ENCODE data around the gene ARMC5.
"Not testable (repeated sequence)": the region's sequence is repeated elsewhere in the genome, so short reads cannot be mapped to it uniquely, and the experiment has no call there.

Gene ARMC5, protein sequence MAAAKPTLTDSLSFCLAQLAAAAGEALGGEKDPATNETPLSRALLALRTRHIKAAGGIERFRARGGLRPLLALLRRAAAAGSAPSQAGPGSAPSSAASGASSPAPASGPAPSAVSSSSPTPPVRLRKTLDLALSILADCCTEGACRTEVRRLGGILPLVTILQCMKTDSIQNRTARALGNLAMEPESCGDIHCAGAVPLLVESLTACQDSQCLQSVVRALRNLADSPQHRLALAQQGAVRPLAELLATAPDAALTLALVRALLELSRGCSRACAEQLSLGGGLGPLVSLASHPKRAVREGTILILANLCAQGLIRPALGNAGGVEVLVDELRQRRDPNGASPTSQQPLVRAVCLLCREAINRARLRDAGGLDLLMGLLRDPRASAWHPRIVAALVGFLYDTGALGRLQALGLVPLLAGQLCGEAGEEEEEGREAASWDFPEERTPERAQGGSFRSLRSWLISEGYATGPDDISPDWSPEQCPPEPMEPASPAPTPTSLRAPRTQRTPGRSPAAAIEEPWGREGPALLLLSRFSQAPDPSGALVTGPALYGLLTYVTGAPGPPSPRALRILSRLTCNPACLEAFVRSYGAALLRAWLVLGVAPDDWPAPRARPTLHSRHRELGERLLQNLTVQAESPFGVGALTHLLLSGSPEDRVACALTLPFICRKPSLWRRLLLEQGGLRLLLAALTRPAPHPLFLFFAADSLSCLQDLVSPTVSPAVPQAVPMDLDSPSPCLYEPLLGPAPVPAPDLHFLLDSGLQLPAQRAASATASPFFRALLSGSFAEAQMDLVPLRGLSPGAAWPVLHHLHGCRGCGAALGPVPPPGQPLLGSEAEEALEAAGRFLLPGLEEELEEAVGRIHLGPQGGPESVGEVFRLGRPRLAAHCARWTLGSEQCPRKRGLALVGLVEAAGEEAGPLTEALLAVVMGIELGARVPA
- total RNA-seq, result 22.9 to 34.5 reads per million in 2 donors

DNA sequence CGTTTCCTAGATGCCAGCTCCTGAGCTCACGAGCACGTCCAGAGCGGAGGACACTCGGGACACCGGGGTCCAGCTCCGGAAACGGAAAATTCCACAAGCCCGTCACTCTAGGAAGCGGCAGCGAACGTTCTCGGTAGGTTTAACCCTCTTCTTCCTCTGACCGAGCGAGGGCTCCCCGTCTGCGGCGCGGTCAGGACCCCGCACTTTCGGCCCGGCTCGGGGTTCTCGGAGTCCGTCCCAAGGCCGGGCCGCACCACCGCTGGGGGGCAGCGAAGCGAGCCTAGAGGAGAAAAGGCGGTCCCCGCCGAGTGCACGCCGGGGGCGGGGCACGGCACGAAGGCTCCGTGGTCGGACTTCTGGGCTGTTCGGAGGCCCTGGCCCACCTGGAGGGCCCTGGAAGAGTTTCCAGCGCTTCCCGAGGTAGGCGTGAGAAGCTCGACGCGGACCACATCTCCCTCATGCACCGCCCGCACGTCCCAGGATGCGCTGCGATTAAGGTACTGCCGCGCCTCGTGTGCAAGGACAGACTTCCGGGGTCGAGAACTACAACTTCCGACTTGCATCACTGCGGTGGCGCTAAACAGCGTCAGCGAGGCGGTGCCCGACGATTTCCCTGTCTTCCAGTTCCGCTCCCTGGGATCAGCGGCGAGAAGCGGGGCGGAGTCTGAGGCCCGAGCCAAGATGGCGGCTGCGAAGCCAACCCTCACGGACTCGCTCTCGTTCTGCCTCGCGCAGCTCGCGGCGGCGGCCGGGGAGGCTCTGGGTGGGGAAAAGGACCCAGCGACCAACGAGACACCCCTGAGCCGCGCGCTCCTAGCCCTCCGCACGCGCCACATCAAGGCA is at the start of gene ARMC5:
Gene ARMC5 (plus strand): TSS at position 658 of the 843 bp plus-strand sequence. CDS start 24 bp downstream, at position 682.
- DNase-seq, result peak; percentile 93

DNA sequence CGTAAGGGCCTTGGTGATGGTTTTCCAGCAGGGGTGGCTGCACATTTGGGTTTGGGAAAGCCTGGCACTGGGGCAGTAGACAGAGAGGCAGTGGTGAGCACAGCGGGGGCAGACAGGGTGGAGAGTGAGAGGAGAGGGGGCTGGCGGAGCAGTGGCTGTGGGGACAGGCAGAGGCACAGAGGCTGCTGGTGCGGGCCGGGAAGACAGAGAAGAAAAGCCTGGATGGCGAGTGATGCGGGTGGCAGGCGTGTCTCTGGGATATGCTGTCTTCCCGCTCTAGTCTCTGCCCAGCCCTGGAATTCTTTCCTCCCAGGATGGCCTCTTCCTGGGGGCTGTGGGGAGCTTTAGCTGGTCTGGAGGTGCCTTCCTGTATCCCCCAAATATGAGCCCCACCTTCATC is 49.2 kb upstream of the ARMC5 start:
- DNase-seq, result no peak

DNA sequence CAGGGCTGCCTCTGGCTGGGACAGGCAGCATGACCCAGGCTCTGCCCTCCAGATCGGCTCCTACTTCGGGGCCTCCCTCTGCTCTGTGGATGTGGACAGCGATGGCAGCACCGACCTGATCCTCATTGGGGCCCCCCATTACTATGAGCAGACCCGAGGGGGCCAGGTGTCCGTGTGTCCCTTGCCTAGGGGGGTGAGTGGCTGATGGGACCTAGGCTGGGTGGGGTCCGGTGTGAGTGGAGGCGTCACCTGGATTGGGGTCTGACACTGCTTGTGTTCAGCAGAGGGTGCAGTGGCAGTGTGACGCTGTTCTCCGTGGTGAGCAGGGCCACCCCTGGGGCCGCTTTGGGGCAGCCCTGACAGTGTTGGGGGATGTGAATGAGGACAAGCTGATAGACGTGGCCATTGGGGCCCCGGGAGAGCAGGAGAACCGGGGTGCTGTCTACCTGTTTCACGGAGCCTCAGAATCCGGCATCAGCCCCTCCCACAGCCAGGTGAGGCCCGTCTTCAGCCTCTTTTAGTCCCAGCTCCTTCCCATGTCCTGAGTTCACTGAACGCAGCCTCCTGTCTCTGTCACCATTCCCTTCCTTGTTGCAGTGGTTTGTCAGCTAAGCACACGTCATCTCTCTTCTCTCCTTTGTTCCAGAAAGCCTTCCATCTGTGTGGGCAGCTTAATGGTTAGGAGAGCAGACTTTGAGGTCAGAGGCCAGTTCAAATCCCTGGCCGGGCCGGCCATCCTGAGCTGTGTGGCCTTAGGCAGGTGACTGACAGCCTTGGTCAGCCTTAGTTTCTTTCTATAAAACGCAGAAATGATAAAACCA is 48.1 kb upstream of the ARMC5 start:
- DNase-seq, result no peak

DNA sequence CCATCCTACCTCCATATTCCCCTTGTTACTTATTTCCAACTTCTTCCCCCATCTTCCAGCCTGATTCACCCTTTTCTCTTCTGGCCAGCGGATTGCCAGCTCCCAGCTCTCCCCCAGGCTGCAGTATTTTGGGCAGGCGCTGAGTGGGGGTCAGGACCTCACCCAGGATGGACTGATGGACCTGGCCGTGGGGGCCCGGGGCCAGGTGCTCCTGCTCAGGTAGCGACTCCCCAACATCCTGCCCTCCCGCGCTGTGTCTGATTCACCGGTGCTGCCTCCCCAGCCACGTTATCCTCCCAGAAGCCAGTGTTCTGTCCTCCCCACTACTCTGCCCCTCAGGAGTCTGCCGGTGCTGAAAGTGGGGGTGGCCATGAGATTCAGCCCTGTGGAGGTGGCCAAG is 46.6 kb upstream of the ARMC5 start:
- DNase-seq, result no peak

DNA sequence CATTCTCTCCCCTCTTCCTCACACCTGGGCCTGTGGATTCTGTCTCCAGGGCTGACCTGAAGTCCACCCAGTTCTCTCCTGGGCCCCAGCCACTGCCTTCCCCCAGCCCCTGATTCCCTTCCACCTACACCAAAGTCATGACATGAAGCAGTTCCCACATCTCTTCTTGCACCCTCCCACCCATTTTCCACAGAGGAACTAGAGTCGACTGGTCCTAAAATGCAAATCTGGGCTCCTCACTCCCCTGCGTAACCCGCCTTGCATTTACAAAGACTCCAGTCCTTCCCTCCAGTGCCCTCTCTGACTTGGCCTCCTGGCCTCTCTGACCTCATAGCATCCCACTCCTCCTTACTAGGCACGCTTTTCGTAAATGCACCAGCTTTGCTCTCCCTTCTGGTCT is 45.9 kb upstream of the ARMC5 start:
- no peak for DNase-seq

DNA sequence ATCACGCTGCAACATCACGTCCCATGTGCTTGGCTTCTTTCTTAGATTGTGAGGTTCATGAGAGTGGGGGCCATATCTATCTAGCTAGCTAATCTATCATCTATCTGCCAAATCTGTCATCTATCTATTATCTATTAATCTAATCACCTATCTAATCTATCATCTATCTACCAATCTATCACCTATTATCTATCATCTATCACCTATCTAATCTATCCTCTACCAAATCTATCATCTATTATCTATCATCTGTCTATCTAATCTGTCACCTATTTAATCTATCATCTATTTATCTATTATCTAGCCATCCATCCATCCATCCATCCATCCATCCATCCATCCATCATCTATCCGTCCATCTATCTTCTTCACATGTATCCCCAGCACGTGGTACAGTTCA is 45.4 kb upstream of the ARMC5 start:
- DNase-seq, result no peak

DNA sequence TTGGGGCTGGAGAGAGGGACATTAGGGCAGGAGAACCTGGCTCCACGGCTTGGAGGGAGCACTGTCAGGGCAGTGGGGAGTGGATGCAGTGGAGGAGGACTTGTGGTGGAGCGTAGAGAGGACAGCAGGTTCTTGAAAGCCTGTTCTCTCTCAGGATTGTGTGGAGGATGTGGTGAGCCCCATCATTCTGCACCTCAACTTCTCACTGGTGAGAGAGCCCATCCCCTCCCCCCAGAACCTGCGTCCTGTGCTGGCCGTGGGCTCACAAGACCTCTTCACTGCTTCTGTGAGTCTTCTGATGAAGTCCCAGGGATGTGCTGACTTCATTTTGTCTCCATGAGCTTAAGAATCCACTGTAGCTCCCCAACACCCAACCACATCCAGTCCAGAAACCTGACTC is 44.6 kb upstream of the ARMC5 start:
- DNase-seq, result no peak

DNA sequence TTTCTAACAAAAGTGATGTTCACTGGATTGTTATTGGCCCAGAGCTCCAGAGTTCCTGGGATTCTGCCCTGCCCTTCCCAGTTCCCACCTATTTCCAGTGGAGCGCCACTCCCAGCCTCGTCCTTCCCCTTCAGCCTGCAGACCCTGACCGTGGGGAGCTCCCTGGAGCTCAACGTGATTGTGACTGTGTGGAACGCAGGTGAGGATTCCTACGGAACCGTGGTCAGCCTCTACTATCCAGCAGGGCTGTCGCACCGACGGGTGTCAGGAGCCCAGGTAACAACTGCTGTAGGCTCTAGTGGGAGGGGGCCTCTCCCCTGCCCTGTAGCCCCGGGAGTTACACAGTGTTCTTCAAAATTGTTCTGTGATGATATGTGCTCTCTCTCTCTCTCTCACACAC is 42.9 kb upstream of the ARMC5 start:
- no peak for DNase-seq

DNA sequence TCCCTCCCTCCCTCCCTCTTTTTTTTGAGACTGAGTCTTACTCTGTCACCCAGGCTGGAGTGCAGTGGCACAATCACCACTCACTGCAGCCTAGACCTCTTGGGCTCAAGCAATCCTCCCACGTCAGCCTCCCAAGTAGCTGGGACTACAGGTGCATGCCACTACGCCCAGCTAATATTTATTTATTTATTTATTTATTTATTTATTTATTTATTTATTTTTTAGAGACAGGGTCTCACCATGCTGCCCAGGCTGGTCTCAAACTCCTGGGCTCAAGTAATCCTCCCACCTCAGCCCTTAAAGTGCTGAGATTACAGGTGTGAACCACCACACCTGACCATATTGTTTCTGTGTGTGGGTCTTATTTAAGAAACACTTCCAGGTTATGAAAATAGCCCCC is 42.3 kb upstream of the ARMC5 start:
- DNase-seq, result not testable (repeated sequence)

DNA sequence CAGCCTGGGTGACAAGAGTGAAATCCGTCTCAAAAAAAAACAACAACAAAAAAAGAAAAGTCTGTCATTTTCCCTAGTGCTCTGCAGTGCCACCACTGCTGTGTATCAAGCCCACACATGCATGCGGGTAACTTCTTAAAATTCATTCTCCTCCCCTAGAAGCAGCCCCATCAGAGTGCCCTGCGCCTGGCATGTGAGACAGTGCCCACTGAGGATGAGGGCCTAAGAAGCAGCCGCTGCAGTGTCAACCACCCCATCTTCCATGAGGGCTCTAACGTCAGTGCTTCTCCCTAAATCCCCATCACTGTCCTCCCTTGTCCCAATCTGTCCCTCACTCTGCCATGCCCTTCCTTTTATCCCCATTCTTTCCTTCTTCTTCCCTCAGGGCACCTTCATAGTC is 41.4 kb upstream of the ARMC5 start:
- DNase-seq, result no peak

DNA sequence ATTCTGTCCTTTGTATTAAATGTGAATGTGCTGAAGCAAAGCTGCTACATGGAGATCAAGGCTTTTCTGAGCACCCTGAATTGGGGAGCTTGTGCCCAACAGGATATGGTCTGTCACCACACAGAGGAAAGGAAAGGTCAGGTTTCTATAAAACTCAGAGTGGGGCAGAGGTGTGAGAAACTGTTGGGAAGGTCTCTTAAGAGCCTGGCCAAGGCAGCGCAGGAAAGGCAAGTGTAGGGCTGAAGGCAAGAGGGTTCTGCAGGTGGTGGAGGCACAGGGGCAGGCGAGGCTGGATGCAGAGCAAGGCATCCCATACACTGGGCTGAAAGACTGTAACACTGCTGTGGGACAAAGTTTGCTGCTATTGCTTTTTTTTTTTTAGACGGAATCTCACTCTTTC is 39.3 kb upstream of the ARMC5 start:
- no peak for DNase-seq

DNA sequence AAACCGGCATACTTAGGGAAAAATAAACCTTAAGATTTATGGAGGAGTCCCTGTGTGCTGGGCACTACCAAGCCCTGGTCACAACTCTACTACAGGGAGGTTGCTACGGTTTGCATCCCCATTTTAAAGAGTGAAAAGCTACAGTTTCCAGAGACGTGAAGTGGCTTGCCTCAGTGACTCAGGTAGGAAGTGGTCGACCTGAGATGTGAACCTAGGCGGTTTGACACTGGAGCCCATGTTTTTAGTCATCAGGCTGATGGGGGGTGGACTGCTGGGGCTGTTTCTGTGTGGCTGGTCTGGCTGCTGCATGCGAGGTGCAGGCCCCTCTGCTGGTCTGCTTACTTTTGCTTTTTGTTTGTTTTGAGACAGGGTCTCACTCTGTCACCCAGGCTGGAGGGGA is 37.7 kb upstream of the ARMC5 start:
- no peak for DNase-seq

DNA sequence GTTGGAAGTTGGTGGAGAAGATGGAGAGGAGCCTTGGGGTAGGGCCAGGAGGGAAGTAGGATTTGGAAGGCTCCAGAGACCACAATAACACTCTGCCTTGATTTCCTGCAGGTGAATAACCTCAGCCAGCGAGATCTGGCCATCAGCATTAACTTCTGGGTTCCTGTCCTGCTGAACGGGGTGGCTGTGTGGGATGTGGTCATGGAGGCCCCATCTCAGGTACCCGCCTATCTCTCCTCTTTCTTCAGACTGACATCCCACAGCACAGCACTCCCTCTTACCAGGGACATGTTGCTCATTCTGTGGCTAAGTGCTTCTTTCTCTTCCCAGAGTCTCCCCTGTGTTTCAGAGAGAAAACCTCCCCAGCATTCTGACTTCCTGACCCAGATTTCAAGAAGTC is 36.1 kb upstream of the ARMC5 start:
- no peak for DNase-seq

DNA sequence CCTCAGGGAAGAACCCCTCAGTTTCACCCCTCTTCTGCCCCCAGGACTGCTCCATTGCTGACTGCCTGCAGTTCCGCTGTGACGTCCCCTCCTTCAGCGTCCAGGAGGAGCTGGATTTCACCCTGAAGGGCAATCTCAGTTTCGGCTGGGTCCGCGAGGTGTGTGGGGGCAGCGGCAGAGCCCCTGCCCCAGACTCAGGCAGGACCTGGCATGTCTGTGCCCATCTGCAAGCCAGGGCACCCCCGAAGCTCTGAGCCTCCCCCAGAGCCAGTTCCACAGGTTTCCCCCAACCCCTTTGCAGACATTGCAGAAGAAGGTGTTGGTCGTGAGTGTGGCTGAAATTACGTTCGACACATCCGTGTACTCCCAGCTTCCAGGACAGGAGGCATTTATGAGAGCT is 35.5 kb upstream of the ARMC5 start:
- no peak for DNase-seq

DNA sequence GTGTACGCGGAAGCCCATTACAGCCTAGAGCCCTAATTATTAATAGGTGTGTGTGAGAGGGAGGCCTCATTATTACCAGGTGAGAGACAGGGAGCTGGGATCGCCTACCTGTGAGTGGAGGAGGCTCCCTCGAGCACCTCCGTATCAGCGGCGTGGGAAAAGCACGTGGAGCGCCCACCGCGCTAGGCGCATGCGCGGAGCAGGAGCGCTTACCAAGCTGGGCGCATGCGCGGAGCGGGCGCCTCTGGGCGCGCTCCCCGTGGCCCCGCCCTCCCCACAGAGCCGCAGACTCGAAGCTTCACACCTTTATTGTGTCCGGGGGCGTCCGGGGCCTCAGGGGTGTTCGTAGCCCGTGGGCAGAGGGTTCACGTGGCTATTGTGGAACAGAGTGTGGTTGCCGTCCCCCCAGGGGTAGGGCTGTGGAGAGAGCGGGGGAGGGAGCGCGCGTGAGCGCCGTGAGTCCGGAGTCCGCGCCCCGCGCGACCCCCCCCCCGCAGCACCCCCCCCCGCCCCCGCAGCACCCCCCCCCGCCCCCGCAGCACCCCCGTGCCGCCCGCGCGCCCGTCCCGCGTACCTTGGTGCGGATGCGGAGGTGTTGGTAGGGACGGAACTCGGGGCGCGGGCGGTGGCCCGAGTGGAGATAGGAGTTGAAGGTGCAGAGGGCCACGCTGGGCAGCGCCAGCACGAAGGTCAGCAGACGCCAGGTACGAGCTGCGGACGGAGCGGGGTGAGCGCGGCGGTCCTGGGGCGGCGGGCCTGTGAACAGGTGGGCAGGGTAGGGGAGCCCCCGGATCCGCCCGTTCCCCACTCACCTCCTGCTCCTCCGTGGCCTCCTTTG is 31.6 kb upstream of the ARMC5 start:
- peak; percentile 31 for DNase-seq

DNA sequence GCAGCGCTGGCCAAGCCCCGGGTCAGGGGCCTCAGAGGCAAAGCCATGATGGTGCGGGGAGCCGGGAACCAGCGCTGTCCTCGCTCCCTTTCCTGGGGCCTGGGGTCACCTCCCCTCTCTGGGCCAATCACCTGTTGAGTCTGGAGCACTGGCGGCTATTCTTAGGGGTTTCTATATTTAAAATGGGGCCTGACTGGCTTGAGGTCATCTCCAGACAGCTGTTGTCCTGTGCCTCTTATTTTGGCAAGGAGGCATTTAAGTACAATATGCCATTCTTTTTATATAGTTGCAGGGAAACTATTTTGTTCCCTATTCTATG is 31.1 kb upstream of the ARMC5 start, which contains the start of gene COX6A2:
Gene COX6A2 (minus strand): TSS at position 82 of the 319 bp plus-strand sequence. CDS start 35 bp downstream, at position 47.
- no peak for DNase-seq

DNA sequence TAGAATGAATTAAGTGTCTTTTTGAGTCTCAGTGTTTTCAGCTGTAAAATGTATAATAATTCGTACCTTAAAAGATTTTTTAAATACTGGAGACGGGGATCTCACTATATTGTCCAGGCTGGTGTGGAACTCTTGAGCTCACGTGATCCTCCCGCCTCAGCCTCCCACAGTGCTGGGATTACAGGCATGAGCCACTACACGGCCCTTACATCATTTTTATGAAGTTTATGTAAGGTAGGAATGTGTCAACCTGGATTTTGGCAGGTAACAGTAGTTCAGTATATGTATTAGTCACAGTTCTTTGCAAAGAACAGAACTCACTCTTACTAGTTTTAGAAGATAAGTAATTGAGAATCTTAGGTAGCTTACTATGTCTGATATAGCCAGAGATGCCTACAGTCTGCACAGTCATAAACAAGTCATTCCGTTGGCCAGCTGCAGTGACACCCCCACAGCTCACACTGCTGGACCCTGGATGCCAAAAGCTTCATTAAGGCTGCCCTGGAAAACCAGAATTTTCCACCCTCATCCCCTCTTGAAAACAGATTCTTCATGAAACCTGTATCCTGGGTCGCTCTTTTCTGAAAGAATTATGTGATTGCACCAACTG is 30.6 kb upstream of the ARMC5 start:
- DNase-seq, result no peak

DNA sequence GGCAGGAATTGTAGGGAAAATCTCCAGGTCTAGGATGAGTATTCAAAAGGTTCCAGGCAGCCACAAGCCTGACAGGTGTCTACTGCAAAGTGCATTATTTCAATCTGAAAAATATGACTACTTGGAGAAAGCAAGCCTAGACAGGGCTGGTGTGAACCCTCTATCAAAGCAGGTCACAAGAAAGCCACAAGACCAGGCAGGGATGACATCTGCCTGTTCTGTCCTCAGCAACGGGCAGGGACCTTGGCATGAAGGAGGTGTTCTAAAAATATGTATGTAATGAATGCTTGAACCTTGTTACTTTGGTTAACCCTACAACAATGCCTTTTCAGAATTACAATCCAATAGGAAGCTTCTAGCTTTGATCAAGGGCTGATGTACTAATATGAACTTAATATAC is 30.0 kb upstream of the ARMC5 start:
- no peak for DNase-seq

DNA sequence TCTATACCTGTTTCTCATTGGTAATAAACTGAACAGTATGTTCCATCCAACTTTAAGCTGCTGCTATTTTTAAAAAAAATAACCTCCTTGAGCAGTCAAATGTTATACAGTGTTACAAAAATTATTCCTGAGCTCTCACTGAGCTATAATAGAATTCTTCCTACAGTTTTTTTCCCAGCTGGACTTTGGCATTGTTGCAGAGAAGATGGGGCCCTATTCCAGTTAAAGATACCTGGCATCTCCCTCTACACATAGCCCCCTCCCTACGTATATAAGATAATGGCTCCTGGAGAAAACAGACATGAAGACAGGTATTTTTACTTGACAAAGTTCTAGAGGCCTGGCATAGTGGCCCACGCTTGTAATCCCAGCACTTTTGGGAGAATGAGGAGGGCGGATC is 29.5 kb upstream of the ARMC5 start:
- DNase-seq, result no peak

DNA sequence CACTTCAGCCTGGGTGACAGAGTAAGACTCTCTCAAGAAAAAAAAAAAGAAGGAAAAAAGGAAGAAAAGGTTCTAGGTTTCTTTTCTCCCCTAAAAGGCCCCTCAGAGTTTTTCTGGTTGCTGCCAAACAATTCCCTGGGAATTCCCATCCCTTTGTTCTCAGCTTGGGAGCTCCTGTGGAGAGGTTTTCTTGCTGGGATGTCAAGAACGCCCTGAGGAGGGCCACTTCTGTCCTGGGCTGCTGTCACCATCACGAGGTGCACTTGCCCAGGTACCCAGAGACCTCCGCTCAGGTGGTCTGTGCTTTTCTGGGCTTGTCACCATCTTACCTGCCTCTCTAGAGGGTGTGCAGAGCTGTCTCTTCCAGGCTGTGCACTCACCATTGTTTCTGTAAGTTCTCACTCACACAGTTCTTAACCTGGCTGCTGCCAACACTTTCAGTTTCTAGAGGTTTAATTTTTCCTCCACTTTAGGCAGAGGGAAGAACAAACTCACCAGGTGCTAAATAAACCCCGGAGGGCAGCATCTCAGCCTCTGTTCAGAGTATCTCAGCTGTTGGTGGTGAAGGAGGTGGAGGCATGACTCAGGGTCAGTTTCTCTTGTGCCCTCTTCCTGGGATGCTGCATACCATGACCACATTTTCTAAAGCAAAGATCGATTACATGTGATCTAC is 28.8 kb upstream of the ARMC5 start:
- no peak for DNase-seq

Data from T-helper 9 cell (primary cell).